ENCODE measurements around the gene LINGO3. TPM values are rescaled to one million over a fixed set of nuclear protein-coding genes. Genes with fewer than 3 reads are reported as not detected.

The LINGO3 gene
- total RNA-seq, 4 donors from 2014 or later = 0.39 TPM; not detected in 3

DNA sequence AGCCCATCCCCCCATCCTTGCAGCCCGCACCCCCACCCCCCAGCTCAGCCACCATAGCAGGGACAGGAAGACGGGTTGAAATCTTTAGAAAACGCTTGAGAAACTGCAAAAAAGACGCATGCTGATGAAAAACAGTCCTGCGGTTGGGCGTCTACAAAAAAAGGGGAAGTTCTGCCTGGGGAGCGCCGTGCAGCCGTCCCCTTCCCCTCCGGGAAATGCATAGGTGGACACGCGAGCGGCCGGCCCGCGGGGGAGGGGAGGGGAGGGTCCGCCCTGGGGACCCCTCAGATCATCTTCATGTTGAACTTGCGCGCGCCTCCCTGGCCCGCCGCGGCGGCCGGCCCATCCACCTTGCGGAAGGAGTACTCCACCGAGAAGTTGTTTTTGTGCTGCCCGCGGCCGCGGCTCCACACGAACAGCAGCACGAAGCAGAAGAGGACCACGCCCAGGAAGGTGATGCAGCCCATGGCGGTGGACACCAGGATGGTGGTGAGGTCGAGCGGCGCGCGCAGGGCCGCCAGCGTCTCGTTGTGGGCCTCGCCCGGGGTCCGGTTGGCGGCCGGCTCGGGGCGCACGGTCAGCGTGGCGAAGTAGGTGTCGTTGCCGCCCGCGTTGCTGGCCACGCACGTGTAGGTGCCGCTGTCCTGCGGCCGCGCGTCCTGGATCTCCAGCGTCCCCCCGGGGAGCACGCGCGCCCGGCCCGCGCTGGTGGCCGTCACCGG is 18.1 kb downstream of the LINGO3 start:
- Histone ChIP-seq H3K9me3 (no peaks in the 10 kb centered on the region), H3K36me3 (no peaks in the 10 kb centered on the region), H3K4me3 (peak overlapping the region; percentile 18 to 55 (median 40)), H3K27ac (peak overlapping the region in 3 of 4 donors; percentile 35 to 82 (median 64)), H3K4me1 (peaks cover 0 to 37% (median 17%) of the 10 kb centered on the region in 4 donors), H3K27me3 (peaks cover 0 to 58% of the 10 kb centered on the region in 2 donors)
- WGBS, 2 donors = 1 to 3% methylated on average over 18 to 47 of the region's 74 CpGs
- TF ChIP-seq POLR2A (IDR thresholded peaks at IDR 0.05) = no peak
- DNase-seq (ENCODE audit: low spot score in 2 of 2) = no peak

DNA sequence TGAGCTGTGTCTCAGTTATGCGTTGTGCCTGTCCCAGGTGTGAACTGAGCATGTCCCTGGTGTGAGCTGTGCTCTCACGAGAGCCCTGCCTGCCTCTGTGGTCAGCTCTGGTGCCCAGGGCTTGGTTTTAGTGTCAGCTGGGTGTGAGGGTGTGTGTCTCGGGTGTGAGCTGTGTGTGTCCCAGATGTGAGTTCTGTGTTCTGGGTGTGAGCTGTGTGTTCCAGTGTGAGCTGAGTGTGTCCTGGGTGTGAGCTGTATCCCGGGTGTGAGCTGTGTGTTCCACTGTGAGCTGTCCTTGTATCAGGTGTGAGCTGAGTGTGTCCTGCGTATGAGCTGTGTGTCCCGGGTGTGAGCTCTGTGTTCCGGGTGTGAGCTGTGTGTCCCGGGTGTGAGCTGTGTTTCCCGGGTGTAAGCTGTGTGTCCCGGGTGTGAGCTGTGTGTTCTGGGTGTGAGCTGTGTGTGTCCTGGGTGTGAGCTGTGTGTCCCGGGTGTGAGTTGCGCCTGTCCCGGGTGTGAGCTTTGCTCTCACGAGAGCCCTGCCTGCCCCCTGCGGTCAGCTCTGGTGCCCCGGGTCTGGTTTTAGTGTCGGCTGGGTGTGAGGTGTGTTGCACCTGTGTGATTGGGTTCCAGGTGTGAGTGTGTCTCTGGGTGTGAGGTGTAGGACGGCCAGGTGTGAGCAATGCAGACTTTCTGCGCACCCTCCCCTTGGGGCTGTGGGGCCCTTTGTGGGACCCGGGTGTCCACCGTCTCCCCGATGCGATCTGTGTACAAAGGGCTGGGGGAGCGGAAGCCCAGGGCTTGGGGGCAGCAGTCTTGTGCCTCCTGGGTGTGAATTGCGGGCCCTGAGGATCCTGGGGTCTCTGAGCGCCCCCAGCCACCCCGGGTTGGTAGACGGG is 18.9 kb downstream of the LINGO3 start:
- no peaks in the 10 kb centered on the region for H3K9me3 ChIP-seq
- WGBS, 2 donors = 41 to 58% methylated on average over 14 to 28 of the region's 28 CpGs
- TF ChIP-seq EP300 (IDR thresholded peaks at IDR 0.05) = no peak

DNA sequence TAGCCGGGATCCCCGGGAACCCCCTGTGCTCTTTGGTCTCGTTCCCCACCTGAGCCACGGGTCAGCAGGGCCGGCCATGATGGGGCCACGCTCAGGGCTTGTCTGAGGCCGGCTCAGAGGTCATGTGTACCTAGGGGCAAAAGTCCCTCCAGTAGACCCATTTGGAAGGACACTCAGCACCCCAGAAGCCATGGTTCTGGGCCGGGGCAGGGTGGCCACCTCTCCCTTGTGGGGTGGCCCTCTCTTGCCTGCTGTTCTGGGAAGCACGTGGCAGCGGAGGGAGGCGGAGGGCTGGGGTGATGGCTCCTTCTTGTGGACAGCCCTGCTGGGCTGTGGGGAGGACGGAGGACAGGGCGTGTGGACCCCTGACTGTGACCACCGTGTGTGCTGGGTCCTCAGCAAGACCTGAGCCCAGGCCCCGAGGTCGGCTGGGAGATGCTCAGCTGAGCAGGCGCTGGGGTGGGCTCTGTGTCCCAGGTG is 19.6 kb downstream of the LINGO3 start:
- Histone ChIP-seq H3K36me3 (no peaks in the 10 kb centered on the region), H3K27me3 (peaks cover 0 to 47% of the 10 kb centered on the region in 2 donors), H3K27ac (no peak overlapping the region), H3K4me1 (peaks cover 0 to 28% (median 13%) of the 10 kb centered on the region in 4 donors), H3K4me3 (no peak overlapping the region), H3K9me3 (no peaks in the 10 kb centered on the region)
- 80 to 84% methylated on average over 13 to 14 of the region's 17 CpGs for WGBS, 2 donors
- DNase-seq (ENCODE audit: low spot score in 2 of 2) = no peak
- TF ChIP-seq, protein P1, sequence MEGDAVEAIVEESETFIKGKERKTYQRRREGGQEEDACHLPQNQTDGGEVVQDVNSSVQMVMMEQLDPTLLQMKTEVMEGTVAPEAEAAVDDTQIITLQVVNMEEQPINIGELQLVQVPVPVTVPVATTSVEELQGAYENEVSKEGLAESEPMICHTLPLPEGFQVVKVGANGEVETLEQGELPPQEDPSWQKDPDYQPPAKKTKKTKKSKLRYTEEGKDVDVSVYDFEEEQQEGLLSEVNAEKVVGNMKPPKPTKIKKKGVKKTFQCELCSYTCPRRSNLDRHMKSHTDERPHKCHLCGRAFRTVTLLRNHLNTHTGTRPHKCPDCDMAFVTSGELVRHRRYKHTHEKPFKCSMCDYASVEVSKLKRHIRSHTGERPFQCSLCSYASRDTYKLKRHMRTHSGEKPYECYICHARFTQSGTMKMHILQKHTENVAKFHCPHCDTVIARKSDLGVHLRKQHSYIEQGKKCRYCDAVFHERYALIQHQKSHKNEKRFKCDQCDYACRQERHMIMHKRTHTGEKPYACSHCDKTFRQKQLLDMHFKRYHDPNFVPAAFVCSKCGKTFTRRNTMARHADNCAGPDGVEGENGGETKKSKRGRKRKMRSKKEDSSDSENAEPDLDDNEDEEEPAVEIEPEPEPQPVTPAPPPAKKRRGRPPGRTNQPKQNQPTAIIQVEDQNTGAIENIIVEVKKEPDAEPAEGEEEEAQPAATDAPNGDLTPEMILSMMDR (IDR thresholded peaks at IDR 0.05) = no peak
- TF ChIP-seq POLR2A (IDR thresholded peaks at IDR 0.05) (no peak), EP300 (IDR thresholded peaks at IDR 0.05) (no peak)

More for the DNA sequence above, 18.9 kb downstream of the LINGO3 start:
- Histone ChIP-seq H3K36me3 (no peaks in the 10 kb centered on the region), H3K4me3 (peak overlapping the region in 3 of 4 donors; percentile 28 to 55 (median 52)), H3K27ac (peak overlapping the region in 3 of 4 donors; percentile 35 to 82 (median 64)), H3K4me1 (peaks cover 0 to 29% (median 13%) of the 10 kb centered on the region in 4 donors), H3K27me3 (peaks cover 0 to 50% of the 10 kb centered on the region in 2 donors)
- DNase-seq (ENCODE audit: low spot score in 2 of 2) = no peak

DNA sequence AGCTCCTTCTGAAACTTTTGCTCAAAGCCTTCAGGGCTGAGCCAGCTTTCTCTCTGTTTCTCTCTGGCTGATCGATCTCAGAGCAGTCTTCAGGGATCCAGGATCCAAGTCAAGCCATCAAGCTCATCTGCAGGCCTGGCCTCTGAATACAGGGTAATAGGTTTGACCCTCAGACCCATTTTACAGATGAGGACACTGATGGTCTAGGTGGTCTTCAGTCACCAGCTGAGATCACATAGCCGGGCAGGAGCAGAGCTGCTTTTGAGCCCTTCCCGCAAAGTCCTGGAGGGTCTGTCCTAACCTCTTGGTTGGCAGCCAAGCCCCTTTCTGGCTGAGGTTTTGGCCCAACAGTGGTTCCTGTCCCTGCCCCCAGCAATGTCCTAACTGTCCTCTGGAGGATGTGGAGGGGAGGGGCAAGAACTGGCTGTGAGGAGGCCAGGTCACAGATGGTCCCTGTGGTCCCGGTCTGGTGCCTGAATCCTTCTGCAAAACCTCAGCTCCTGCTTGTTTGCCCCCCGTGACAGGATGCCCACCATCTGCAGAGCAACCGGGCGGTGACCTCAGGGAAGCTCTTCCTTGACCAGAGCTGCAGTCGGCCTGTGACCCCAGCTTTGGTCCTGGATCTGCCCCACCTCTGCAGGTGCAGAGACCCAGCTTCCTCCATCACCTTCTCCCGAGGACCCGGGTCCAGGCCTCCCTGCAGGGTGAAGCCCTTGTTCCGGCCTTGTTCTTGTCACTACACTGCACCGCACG is 20.2 kb downstream of the LINGO3 start:
- WGBS, 2 donors = 74 to 75% methylated on average over 13 of the region's 13 CpGs
- TF ChIP-seq EP300 (IDR thresholded peaks at IDR 0.05) = no peak
- H3K27ac ChIP-seq = no peak overlapping the region

DNA sequence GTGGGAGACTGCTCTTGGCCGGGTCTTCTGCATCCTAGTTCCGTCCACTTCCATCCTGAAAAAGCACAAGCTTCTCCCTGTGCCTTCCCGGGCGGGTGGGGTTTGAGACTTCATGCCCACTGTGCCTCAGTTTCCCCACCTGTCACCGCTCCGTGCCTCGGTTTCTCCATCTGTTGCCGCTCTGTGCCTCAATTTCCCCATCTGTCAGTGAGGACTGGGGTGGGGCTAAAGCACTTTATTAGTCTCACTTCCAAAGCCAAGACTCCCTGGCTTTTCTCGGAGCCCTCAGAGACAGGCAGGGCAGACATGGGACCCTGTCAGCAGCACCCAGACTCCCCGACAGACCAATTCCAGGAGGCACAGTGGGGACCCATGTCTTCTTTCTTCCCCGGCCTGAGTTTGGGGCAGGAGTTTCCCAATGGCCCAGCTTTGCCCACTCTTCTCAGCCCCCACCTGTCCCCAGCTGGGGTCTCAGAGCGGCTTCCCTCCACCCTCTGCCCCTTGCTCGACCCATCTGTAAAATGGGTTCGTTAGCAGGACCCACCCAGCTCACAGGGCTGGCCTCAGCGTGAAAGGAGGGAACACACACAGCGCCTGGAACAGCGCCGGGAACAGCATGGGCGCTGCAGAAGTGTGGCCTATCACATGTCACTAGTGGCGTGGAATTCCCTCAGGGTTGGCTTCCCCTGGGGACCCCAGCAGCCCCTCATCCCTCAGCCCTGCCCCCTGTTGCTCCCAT is 21.4 kb downstream of the LINGO3 start:
- peaks cover 0 to 39% (median 25%) of the 10 kb centered on the region in 4 donors for H3K4me1 ChIP-seq
- no peaks in the 10 kb centered on the region for H3K36me3 ChIP-seq
- H3K27me3 ChIP-seq = peaks cover 0 to 30% of the 10 kb centered on the region in 2 donors
- 86 to 87% methylated on average over 18 to 20 of the region's 20 CpGs for WGBS, 2 donors
- TF ChIP-seq, protein P1 (IDR thresholded peaks at IDR 0.05) = no peak
- TF ChIP-seq EP300 (IDR thresholded peaks at IDR 0.05) (no peak), POLR2A (IDR thresholded peaks at IDR 0.05) (no peak)
- H3K4me3 ChIP-seq = no peak overlapping the region
- DNase-seq (ENCODE audit: low spot score in 2 of 2) = no peak
- no peaks in the 10 kb centered on the region for H3K9me3 ChIP-seq
- no peak overlapping the region for H3K27ac ChIP-seq

More for the DNA sequence above, 20.2 kb downstream of the LINGO3 start:
- H3K4me3 ChIP-seq = no peak overlapping the region
- no peaks in the 10 kb centered on the region for H3K36me3 ChIP-seq
- DNase-seq (ENCODE audit: low spot score in 2 of 2) = no peak
- H3K4me1 ChIP-seq = peaks cover 0 to 30% (median 14%) of the 10 kb centered on the region in 4 donors
- peaks cover 0 to 42% of the 10 kb centered on the region in 2 donors for H3K27me3 ChIP-seq
- H3K9me3 ChIP-seq = no peaks in the 10 kb centered on the region
